GM19035 (cell line): Measurements from ENCODE around the gene RAC2.

ENCODE experiments used
- ATAC-seq: cut with Tn5 transposase; IDR thresholded peaks from one replicate; pipeline ENCODE4 v1.9.1; 2021; ENCODE audit not compliant: unreplicated experiment

RAC2 gene

DNA sequence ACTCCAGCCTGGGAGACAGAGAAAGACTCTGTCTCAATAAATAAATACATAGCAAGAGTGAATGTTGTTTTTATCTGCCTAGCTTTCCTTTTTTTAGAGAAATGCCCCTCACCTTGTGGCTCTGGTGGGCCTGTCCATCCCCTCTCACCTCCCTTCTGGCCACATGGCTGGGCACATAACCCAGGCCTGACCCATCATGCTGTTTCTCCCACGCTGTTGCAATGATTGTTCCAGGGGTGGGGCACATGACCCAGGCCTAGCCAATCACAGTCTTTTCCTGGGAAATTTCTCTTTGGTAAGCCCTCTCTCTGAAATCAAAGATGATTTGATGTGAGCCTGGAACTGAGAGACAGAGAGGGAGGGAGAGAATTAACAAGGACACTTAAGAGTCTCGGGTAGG lies 32.7 kb upstream of the RAC2 start:
- no peak for ATAC-seq

- ATAC-seq = no peak
Measured at GRCh38 chr22:37275622-37276021, 31.6 kb upstream of the RAC2 start.

GRCh38 chr22:37275134-37275533 lies 31.1 kb upstream of the RAC2 start:
- no peak for ATAC-seq

DNA sequence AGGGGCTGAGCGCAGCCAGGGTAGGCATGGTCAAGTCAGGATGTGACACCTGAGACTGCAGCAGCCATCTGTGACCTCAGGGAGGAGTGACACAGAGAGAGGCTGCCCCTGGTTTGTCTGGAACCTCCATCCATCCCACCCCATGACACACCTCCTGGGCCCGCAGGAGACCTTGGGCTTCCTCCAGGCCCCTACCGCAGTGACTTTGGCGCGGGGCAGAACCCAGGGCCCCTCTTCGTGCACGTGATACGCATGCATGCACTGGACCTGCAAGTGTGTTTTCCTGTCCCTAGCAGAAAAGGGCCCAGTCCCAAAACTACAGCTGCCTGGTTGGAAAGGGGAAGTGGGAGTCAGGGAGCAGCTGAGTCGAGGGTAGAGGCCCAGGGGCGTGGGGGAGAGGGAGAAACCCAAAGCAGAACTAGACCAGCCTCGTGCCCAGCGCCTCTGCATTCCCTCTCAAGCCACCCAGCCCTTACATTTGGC lies 30.4 kb upstream of the RAC2 start:
- ATAC-seq = no peak

DNA sequence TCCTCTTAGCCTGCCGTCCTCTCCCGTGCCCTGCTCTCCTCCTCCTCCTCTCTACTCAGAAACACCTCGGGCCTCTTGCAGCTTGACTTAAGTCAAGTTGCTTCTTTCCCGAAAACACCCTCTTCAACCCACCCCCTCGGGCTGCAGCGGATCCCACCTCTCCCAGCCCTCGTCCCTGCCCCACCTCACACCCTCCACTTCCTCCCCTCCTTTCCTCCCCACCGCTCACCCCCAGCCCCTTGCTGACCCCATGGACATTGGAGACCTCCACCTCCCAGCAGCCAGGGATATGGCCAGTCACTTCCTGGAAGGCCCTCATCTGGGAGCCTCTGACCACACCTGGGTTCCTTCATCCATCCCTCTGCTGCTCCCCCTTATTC lies 29.8 kb upstream of the RAC2 start:
- ATAC-seq = no peak

GRCh38 chr22:37273126-37273845 lies 29.2 kb upstream of the RAC2 start:
- no peak for ATAC-seq

GRCh38 chr22:37270928-37271650 lies 27.0 kb upstream of the RAC2 start:
- ATAC-seq = no peak

GRCh38 chr22:37269936-37270678 lies 26.0 kb upstream of the RAC2 start:
- ATAC-seq = no peak

- no peak for ATAC-seq
Measured at GRCh38 chr22:37267661-37268413, 23.8 kb upstream of the RAC2 start.

DNA sequence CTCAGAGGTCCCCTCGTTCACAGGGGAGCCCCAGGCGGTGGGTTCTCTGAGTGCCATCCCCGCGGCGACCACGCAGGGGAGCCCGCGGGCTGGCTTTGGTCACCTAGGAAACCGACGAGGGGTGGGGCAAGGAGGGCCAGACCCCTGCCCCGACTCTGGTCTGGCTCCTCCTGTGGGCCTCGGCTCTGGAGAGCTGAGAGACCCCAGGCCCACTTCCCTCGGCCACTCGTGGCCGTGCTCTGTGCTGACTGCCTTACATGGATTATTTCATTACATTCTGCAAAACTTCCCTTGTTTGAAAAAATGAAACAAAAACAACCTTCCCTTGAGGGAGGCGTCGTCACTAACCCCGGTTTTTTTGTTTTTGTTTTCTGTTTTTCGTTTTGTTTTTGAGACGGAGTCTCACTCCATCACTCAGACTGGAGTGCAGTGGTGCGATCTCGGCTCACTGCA lies 23.1 kb upstream of the RAC2 start:
- peak; percentile 95 for ATAC-seq

- ATAC-seq = no peak
Measured at GRCh38 chr22:37266581-37267134, 22.6 kb upstream of the RAC2 start.

DNA sequence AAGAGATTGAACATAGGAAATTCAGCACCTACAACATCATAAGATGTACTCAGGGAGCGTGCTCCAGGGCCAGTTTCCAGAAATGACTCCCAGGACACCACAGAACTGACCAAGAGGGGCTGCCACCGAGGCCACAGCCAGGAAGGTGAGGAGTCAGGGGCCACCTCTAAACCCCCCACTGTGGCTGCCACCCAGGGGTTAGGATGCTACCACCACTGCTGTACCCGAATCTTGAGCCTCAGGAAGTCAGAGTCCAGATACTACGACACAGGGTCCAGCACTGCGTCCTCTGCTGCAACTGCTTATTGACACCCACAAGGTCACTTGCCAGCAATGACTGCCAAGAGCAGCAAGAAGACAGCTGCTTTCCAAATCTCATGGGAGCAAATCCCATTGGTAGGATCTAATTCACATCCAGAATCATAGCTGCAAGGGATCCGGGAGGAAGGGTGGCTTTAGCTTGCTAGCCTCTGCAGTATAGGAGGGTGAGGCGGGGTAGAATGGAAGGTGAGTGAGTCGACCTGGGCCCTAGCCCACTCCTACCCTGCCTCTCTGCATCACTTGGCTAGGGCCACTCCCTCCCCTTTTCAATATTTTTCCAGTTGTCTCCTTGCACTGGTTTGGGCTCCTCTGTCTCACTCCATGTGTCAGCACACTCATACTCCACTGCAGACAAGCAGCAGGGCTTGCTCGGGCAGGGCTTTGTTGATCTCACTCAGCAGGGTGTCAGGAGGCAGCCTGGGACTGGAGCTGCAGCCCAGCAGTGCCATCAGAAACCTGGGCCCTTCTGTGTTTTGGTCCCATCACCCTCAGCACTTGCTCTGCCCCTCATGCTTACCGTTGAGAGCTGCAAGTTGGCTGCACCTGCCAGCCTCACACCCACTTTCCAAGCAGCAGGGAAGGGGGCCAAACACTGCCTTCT lies 20.2 kb upstream of the RAC2 start:
- ATAC-seq = no peak

DNA sequence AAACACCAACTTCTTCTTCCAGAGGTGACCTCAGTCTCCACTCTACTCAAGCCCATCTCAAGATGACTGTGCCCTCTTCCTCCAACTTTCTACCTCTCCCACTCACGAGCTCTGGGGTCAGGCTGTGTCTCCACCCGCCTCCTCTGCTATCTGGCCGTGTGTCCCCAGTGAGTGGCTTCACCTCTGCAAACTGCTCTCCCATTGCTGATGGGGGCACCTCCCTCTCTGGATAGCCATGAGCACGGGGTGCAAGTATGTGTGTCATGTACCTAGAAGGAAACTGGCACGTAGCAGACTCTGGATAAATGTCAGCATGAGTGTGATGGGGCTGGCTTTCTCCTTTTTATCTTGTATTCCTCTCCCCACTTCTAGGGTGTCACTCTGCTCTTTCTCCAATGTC lies 18.3 kb upstream of the RAC2 start:
- no peak for ATAC-seq

- no peak for ATAC-seq
Measured at GRCh38 chr22:37260901-37261336, 16.9 kb upstream of the RAC2 start.

DNA sequence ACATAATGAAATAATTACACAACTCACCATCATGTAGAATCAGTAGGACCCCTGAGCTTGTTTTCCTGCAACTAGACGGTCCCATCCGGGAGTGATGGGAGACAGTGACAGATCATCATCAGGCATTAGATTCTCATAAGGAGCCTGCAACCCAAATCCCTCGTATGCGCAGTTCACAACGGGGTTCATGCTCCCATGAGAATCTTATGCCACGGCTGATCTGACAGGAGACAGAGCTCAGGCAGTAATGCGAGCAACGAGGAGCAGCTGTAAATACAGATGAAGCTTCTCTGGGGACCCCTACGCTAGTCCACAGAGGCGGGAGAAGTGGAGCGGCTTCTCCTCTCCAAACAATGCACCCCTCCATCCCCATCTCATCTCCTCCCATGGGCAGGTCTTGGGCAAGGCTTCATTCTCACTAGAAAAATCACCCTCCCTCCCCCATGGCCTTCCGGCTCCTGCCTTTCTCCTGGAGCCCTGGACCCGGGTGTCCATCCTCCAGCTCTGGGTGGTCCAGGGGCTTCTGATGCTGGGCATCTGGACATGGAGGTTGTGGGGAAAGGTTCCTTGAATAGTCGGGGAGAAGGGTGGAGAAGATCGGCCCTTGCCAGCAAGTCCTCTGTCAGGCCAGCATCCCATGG lies 16.2 kb upstream of the RAC2 start:
- ATAC-seq = no peak

DNA sequence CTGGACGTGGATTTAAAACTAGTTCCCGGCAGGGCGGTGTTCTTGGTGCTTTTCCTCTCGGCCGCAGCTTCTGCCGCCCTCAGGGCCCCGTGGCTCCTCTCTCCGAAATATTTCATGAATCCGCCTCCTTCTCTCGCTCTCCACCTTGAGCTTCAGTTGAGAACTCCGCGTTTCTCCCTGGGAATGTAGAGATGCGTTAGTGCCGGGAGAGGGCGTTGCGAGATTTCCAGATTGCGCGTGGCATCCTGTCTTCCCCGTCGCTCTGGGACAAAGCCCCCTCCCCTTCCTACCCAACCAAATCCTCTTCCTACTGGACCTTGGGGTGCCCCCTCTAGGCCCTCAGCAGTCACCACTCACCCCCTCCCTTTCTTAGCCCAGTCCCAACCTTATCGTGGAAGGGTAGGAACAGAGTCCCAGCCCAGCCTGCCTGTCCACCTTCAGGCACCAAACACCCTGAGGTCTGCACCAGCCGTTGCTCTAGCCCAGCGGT lies 15.5 kb upstream of the RAC2 start:
- no peak for ATAC-seq

GRCh38 chr22:37258753-37259401 lies 14.8 kb upstream of the RAC2 start:
- no peak for ATAC-seq

DNA sequence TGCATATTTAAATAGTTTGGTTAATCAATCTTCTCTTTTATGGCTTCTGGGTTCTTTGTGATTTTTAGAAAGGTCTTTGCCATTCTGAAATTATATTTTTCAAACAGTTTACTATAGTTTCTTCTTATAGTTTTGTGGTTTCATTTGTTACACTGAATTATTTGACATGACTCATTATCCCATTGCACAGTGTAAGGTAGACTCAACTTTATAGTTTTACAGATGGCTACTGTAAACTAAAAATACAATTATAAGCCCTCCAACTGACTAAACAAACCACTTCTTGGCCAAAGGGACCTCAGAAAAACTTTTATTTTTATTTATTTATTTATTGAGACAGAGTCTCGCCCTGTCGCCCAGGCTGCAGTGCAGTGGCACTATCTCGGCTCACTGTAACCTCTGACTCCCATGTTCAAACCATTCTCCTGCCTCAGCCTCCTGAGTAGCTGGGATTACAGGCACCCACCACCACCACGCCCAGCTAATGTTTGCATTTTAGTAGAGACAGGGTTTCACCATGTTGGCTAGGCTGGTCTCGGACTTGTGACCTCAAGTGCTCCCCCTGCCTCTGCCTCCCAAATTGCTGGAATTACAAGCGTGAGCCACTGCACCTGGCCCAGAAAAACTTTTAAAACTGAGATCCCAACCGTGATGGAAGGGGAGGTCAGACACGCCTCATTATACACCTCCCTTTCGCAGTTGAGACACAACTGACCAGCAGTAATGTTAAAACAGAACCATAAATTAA lies 14.1 kb upstream of the RAC2 start:
- no peak for ATAC-seq
